Endothelial cell (in vitro differentiated cells): ENCODE measurements around the gene ARHGAP12. TPM values are rescaled to one million over a fixed set of nuclear protein-coding genes. Genes with fewer than 3 reads are reported as not detected.

Source experiments
- DNase-seq: peaks from one replicate; pipeline ENCODE4 v3.0.0; 2021; ENCODE audit warnings: low spot score
- H3K27ac Mint-ChIP-seq: one replicate; pipeline ENCODE4 v1.8.0; 2021; ENCODE audit warnings: mixed read lengths, inconsistent platforms; ENCODE audit not compliant: unreplicated experiment
- H3K27me3 Mint-ChIP-seq: one replicate; pipeline ENCODE4 v1.8.0; 2021; ENCODE audit warnings: mild to moderate bottlenecking, moderate library complexity, mixed read lengths, inconsistent platforms; ENCODE audit not compliant: unreplicated experiment
- H3K36me3 Mint-ChIP-seq: one replicate; pipeline ENCODE4 v1.8.0; 2021; ENCODE audit warnings: mild to moderate bottlenecking, low read depth, mixed read lengths, inconsistent platforms; ENCODE audit not compliant: unreplicated experiment
- H3K4me1 Mint-ChIP-seq: one replicate; pipeline ENCODE4 v1.8.0; 2021; ENCODE audit warnings: mild to moderate bottlenecking, mixed read lengths, inconsistent platforms; ENCODE audit not compliant: unreplicated experiment
- H3K4me3 Mint-ChIP-seq: one replicate; pipeline ENCODE4 v1.8.0; 2021; ENCODE audit warnings: mild to moderate bottlenecking, mixed read lengths, inconsistent platforms; ENCODE audit not compliant: unreplicated experiment
- H3K9me3 Mint-ChIP-seq: one replicate; pipeline ENCODE4 v1.8.0; 2021; ENCODE audit warnings: mixed read lengths, inconsistent platforms; ENCODE audit not compliant: unreplicated experiment
- long read RNA-seq: library from polyadenylated mRNA; unstranded; transcript quantifications from one replicate; pipeline ENCODE4 v2.0.0, GENCODE V29; 2020; ENCODE audit not compliant: unreplicated experiment
- total RNA-seq: library from RNA; stranded (reverse); fragmentation: NEBNext Ultra II Directional; extraction: Animal tissue kit (Norgen Biotek cat#: 25700); gene quantifications from one replicate; pipeline ENCODE4 v1.2.1, GENCODE V29; 2021; ENCODE audit not compliant: unreplicated experiment
- TF ChIP-seq, protein P1 (sequence below): fragments of 200-600 bp; sonication (generic); IDR thresholded peaks from one replicate; pipeline ENCODE4 v1.5.0; 2021; ENCODE audit warnings: antibody characterized with exemption; ENCODE audit not compliant: unreplicated experiment

ARHGAP12 gene, protein sequence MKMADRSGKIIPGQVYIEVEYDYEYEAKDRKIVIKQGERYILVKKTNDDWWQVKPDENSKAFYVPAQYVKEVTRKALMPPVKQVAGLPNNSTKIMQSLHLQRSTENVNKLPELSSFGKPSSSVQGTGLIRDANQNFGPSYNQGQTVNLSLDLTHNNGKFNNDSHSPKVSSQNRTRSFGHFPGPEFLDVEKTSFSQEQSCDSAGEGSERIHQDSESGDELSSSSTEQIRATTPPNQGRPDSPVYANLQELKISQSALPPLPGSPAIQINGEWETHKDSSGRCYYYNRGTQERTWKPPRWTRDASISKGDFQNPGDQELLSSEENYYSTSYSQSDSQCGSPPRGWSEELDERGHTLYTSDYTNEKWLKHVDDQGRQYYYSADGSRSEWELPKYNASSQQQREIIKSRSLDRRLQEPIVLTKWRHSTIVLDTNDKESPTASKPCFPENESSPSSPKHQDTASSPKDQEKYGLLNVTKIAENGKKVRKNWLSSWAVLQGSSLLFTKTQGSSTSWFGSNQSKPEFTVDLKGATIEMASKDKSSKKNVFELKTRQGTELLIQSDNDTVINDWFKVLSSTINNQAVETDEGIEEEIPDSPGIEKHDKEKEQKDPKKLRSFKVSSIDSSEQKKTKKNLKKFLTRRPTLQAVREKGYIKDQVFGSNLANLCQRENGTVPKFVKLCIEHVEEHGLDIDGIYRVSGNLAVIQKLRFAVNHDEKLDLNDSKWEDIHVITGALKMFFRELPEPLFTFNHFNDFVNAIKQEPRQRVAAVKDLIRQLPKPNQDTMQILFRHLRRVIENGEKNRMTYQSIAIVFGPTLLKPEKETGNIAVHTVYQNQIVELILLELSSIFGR
- 39.0 TPM for total RNA-seq
- long read RNA-seq, partial matches to known transcripts = 0 of 1 reads
- long read RNA-seq, other reads (novel, unspliced or antisense) = 1 of 1 reads

DNA sequence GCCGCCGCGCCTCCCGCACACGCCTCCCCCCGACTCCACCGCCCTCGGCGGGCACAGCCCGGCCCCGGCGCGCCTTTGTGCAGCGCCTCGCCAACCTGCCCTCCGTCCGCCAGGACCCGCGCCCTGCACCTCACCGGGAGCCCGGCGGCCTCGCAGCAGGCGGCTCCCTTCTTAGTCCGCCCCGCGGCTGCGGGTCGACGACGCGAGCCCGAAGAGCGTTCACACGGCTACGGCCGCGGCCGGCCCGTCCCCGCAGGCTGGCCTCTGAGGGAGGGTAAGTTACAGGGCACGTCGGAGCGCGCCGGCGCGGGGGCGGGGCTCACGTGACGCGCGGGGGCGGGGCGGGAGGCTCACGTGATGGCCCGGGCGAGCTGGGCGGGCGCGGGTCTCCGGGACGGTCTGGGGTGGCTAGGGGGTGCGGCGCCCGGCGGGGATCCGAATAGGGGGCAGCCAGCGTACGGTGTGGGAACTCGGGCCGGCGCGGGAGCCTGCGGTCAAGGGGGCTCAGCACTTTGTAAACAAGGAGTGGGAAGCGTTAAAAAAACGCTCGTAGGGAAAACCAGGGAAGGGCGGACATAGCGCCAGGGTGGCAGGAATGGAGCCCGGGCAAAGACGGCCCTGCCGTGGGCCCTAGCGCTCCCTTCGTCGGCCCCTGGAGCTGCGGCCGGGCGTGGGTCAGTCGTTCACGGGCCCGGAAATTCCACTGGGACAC is at the start of gene ARHGAP12:
TSS of gene ARHGAP12 (minus strand) at position 283 of the 712 bp plus-strand sequence. CDS start 19,976 bp downstream, outside the sequence.
- Mint-ChIP-seq H3K4me1 (peaks cover 22% of the 10 kb centered on the region), H3K4me3 (peak within 1 kb of the TSS; percentile 96), H3K27me3 (peaks cover 10% of the 10 kb centered on the region), H3K36me3 (no peaks in the 10 kb centered on the region), H3K9me3 (no peaks in the 10 kb centered on the region), H3K27ac (peak within 1 kb of the TSS; percentile 94)
- TF ChIP-seq, protein P1, sequence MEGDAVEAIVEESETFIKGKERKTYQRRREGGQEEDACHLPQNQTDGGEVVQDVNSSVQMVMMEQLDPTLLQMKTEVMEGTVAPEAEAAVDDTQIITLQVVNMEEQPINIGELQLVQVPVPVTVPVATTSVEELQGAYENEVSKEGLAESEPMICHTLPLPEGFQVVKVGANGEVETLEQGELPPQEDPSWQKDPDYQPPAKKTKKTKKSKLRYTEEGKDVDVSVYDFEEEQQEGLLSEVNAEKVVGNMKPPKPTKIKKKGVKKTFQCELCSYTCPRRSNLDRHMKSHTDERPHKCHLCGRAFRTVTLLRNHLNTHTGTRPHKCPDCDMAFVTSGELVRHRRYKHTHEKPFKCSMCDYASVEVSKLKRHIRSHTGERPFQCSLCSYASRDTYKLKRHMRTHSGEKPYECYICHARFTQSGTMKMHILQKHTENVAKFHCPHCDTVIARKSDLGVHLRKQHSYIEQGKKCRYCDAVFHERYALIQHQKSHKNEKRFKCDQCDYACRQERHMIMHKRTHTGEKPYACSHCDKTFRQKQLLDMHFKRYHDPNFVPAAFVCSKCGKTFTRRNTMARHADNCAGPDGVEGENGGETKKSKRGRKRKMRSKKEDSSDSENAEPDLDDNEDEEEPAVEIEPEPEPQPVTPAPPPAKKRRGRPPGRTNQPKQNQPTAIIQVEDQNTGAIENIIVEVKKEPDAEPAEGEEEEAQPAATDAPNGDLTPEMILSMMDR = no peak
- DNase-seq = peak; percentile 95

DNA sequence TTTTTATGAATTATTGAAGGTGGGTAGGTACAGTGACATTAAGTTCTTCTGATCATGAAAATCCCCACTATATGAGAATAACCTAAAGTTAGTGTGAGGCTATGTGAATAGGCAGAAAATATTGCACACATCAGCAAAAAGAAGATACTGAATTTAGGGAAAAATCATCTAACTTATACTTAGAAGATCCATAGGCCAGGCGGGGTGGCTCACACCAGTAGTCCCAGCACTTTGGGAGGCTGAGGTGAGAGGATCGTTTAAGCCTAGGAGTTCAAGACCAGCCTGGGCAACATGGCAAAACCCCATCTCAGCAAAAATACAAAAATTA is 49.5 kb upstream of the ARHGAP12 start:
- peak overlapping the region; percentile 96 for H3K27ac Mint-ChIP-seq
- H3K9me3 Mint-ChIP-seq = no peaks in the 10 kb centered on the region
- no peak overlapping the region for H3K4me3 Mint-ChIP-seq

DNA sequence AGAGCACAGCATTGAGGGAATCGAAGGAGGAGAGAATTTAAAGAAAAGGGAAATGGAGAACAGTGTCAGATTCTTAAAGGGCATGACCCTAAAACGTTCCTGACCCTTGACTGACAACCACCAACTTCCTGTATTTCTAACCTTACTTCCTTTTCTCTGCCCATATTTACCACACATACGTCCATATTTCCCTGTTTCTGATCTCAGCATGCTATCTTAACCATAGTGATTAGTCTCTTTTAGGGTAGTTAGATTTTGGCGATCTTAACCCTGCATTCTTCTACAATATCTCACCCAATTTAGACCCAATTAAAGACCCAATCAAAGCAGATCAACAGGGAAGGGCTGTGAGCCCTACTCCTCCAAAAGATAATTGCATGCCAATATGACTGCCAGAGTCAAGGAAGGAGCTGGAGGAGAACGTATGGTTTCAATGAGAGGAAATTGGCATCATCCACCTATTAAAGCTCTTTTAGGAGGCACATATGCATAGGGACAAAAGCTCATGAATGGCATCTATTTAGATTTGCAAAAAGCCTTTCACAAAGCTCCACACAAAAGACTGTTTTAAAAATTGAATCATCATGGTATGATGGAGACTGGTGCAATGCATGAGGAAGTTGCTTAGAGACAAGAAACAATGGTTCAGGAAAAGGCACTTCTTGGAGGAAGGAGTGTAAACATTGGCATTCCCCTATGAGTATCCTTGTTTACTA is 49.0 kb upstream of the ARHGAP12 start:
- no peak for DNase-seq

More for the DNA sequence above, 49.5 kb upstream of the ARHGAP12 start:
- Mint-ChIP-seq H3K4me1 (peaks cover 29% of the 10 kb centered on the region), H3K36me3 (peaks cover 12% of the 10 kb centered on the region), H3K27me3 (peaks cover 5% of the 10 kb centered on the region)
- DNase-seq = no peak
- TF ChIP-seq, protein P1 = no peak

DNA sequence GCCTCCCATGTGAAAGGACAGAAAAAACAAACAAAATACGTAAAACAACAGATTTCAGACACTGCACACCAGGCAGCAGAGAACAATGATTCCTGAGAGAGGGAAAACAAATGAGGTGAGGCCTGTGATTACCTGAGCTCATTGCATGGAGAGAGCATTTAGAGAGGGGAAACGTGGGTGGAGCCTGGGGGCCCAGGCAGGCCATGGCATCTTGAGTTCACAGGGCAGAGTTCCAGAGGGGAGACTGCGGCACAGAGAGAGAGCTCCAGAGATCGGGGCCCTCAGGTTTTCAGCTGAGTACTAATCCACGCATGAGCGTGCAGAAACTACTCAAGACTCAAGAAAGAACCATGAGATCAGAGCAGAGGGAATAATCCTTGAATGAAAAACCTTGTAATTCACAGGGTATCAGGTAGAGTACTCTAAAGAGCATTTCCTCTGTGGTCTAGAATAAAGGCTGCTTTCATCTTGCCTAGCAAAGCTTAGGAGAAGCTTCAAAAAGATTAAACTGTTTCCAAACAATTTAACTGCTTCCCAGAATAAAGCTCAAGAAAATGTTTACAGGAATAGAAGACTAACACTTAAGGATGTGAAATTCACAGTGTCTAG is 46.6 kb upstream of the ARHGAP12 start:
- TF ChIP-seq, protein P1 = no peak
- Mint-ChIP-seq H3K4me3 (no peak overlapping the region), H3K27me3 (peaks cover 3% of the 10 kb centered on the region), H3K9me3 (no peaks in the 10 kb centered on the region), H3K27ac (peak overlapping the region; percentile 38), H3K36me3 (peaks cover 8% of the 10 kb centered on the region), H3K4me1 (peaks cover 29% of the 10 kb centered on the region)
- no peak for DNase-seq

More for the DNA sequence above, 49.0 kb upstream of the ARHGAP12 start:
- Mint-ChIP-seq H3K4me1 (peaks cover 29% of the 10 kb centered on the region), H3K27me3 (peaks cover 5% of the 10 kb centered on the region), H3K27ac (peak overlapping the region; percentile 96), H3K9me3 (no peaks in the 10 kb centered on the region), H3K36me3 (peaks cover 12% of the 10 kb centered on the region), H3K4me3 (peak overlapping the region; percentile 49)
- TF ChIP-seq, protein P1 = no peak
